Measurements from ENCODE around the gene ZSCAN32. TPM values are rescaled to one million over a fixed set of nuclear protein-coding genes. Genes with fewer than 3 reads are reported as not detected.

Gene ZSCAN32
- total RNA-seq, 2 experiments from 2014 or later, result 13.2 to 15.6 TPM

GRCh38 chr16:3383045-3383448, 17.8 kb downstream of the ZSCAN32 start:
- CTCF ChIA-PET, result interaction anchor here (0.6 to 1.0 kb wide), 2 partner anchors 18 to 20 kb away, joined by 3 read pairs; partner anchors contain the start of genes ZNF174 and ZSCAN32
- no peak overlapping the region for H3K4me3 Mint-ChIP-seq
- intact Hi-C loops (cut with micrococcal nuclease), result no loop called here
- no peak overlapping the region for H3K27ac Mint-ChIP-seq
- peaks cover 71% of the 10 kb centered on the region for H3K9me3 Mint-ChIP-seq
- POLR2A ChIA-PET, result interaction anchor here (0.7 to 2.0 kb wide), 6 partner anchors 9 to 196 kb away, joined by 3 to 4 read pairs (median 4); no protein-coding TSS in a partner anchor
- peaks cover 88% of the 10 kb centered on the region for H3K36me3 Mint-ChIP-seq (ENCODE audit: low read depth)
- ATAC-seq (no peak), DNase-seq (no peak)
- H3K27me3 Mint-ChIP-seq, result no peaks in the 10 kb centered on the region
- no peak for TF ChIP-seq CTCF (IDR thresholded peaks at IDR 0.05)
- no peaks in the 10 kb centered on the region for H3K4me1 Mint-ChIP-seq (ENCODE audit: low read depth)

DNA sequence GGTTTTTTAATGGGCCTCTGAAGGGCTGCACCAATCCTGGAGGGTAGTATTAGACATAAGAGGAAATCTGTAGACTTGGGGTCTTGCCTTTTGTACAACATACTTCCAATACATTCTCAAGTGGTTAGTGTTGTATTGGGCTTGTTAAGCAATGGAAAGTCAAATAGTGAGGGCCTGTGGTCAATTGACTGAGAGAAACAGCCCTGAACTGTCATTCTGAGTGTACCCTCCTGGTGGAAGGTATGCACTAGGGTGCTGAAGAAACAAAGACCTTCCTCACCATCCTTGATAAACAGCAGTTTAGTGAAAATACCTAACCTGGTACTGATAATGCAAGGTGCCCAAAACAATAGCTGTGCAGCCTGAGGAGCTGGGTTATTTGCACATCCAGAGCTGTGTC, 22.9 kb downstream of the ZSCAN32 start:
- POLR2A ChIA-PET, result no interaction called here
- intact Hi-C loops (cut with micrococcal nuclease), result no loop called here
- H3K9me3 Mint-ChIP-seq, result peaks cover 65% of the 10 kb centered on the region
- ATAC-seq, result no peak
- H3K4me1 Mint-ChIP-seq (ENCODE audit: low read depth), result no peaks in the 10 kb centered on the region
- CTCF ChIA-PET, result no interaction called here
- H3K4me3 Mint-ChIP-seq, result no peak overlapping the region
- no peaks in the 10 kb centered on the region for H3K27me3 Mint-ChIP-seq
- no peak for TF ChIP-seq CTCF (IDR thresholded peaks at IDR 0.05)
- peaks cover 64% of the 10 kb centered on the region for H3K36me3 Mint-ChIP-seq (ENCODE audit: low read depth)
- no peak for DNase-seq
- H3K27ac Mint-ChIP-seq, result no peak overlapping the region

DNA sequence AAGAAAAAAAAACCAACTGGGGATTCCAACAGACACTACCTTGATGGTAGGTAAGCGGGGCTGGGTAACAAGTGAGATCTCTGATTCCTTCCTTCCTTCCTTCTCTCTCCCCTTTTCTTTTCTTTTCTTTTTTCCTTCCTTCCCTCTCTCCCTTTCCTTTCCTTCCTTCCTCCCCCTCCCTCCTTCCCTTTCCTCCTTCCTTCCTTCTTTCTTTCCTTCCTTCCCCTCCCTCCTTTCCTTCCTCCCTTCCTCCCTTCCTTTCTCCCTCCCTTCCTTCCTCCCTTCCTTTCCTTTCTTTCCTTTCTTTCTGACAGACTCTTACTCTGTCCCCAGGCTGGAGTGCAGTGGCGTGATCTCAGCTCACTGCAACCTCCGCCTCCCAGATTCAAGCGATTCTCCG, 25.1 kb downstream of the ZSCAN32 start:
- H3K9me3 Mint-ChIP-seq, result peaks cover 47% of the 10 kb centered on the region
- H3K36me3 Mint-ChIP-seq (ENCODE audit: low read depth), result peaks cover 43% of the 10 kb centered on the region
- ATAC-seq (no peak), DNase-seq (no peak)
- TF ChIP-seq CTCF (IDR thresholded peaks at IDR 0.05), result no peak
- intact Hi-C loops (cut with micrococcal nuclease), result loop anchor here (1.0 kb wide), 1 partner anchor 20 kb away; no protein-coding TSS in a partner anchor
- no peaks in the 10 kb centered on the region for H3K27me3 Mint-ChIP-seq
- H3K4me3 Mint-ChIP-seq, result no peak overlapping the region
- POLR2A ChIA-PET, result no interaction called here
- H3K4me1 Mint-ChIP-seq (ENCODE audit: low read depth), result no peaks in the 10 kb centered on the region
- CTCF ChIA-PET, result no interaction called here
- no peak overlapping the region for H3K27ac Mint-ChIP-seq

GRCh38 chr16:3369073-3369472, 31.7 kb downstream of the ZSCAN32 start:
- DNase-seq (no peak), ATAC-seq (no peak)
- CTCF ChIA-PET, result interaction anchor here (1.3 kb wide), 1 partner anchor 8 kb away, joined by 3 read pairs; no protein-coding TSS in a partner anchor
- peaks cover 17% of the 10 kb centered on the region for H3K9me3 Mint-ChIP-seq
- POLR2A ChIA-PET, result no interaction called here
- no peak overlapping the region for H3K4me3 Mint-ChIP-seq
- intact Hi-C loops (cut with micrococcal nuclease), result no loop called here
- peaks cover 11% of the 10 kb centered on the region for H3K4me1 Mint-ChIP-seq (ENCODE audit: low read depth)
- no peak for TF ChIP-seq CTCF (IDR thresholded peaks at IDR 0.05)
- no peaks in the 10 kb centered on the region for H3K27me3 Mint-ChIP-seq
- no peak overlapping the region for H3K27ac Mint-ChIP-seq
- H3K36me3 Mint-ChIP-seq (ENCODE audit: low read depth), result peaks cover 11% of the 10 kb centered on the region

DNA sequence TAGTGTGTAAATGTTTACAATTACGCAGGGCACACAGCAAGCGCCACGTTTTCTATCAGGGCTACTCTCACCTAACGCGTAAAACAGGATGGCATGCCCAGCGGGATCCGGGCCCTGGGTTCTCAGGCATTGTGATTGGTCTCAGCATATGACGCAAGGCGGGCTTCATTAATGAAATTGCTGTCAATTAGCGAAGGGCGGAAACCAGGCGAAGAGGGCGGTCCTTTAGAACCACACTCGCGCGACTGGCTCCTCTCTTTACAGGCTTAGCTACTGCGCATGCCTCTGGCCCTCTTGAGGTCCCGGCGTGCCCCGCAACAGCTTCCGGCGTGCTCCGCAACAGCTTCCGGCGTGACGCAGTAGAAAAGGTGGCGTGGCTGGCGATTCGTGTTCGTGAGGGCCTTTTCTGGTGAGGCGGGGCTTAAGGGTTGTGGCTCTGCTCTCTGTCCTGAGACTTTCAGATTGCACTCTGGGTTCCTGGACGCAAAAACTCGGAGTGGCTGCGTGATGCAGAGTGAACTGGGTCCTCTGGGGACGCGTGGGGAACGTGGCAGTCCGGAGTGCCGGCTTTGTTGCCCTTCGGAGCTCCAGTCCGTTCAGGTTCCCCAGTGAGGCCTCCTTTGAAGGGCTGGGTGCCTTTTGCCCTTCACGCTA, 35.9 kb downstream of the ZSCAN32 start:
- ChIA-PET CTCF (interaction anchor here (0.6 to 1.5 kb wide), 5 partner anchors 12 to 100 kb away, joined by 3 to 4 read pairs (median 3); partner anchors contain the start of genes ZNF174 and ZSCAN32), POLR2A (interaction anchor here (0.8 to 1.6 kb wide), 4 partner anchors 60 to 191 kb away, joined by 3 to 5 read pairs (median 4); partner anchors contain the start of genes NAA60, TIGD7, ZNF597 and ZNF75A)
- H3K27me3 Mint-ChIP-seq, result peaks cover 11% of the 10 kb centered on the region
- H3K9me3 Mint-ChIP-seq, result peaks cover 14% of the 10 kb centered on the region
- H3K4me1 Mint-ChIP-seq (ENCODE audit: low read depth), result peaks cover 13% of the 10 kb centered on the region
- intact Hi-C loops (cut with micrococcal nuclease), result no loop called here
- H3K4me3 Mint-ChIP-seq, result peak overlapping the region; percentile 80
- H3K27ac Mint-ChIP-seq, result peak overlapping the region; percentile 93
- ATAC-seq, result peak; percentile 99
- TF ChIP-seq CTCF (IDR thresholded peaks at IDR 0.05), result no peak
- DNase-seq, result peak; percentile 95
- peaks cover 4% of the 10 kb centered on the region for H3K36me3 Mint-ChIP-seq (ENCODE audit: low read depth)

Measured in activated CD8-positive, alpha-beta T cell treated with anti-CD3 and anti-CD28 coated beads for 36 hours (primary cell).